Measurements from ENCODE around the gene EFNA3. TPM values are rescaled to one million over a fixed set of nuclear protein-coding genes. Genes with fewer than 3 reads are reported as not detected.

Gene EFNA3
- total RNA-seq, 4 donors from 2014 or later = 0.91 to 1.7 (median 1.7) TPM; not detected in 1

GRCh38 chr1:155032886-155033285, 45.8 kb upstream of the EFNA3 start:
- no peaks in the 10 kb centered on the region for H3K36me3 ChIP-seq
- no peak for TF ChIP-seq POLR2AphosphoS5 (IDR thresholded peaks at IDR 0.05)
- no peak for TF ChIP-seq CTCF (IDR thresholded peaks at IDR 0.05)
- no peak for TF ChIP-seq EP300 (IDR thresholded peaks at IDR 0.05)
- no peak for TF ChIP-seq POLR2A (IDR thresholded peaks at IDR 0.05; ENCODE audit: low read depth)
- intact Hi-C loops (cut with DNase I) = no loop called here
- H3K9me3 ChIP-seq = no peaks in the 10 kb centered on the region
- peaks cover 0 to 3% (median 0%) of the 10 kb centered on the region in 4 donors for H3K4me1 ChIP-seq
- no peak overlapping the region for H3K4me3 ChIP-seq
- WGBS = 96% methylated on average over 10 of the region's 12 CpGs
- no peaks in the 10 kb centered on the region for H3K27me3 ChIP-seq
- H3K27ac ChIP-seq (replicated peaks in 1 of 4) = no peak overlapping the region
- no peak for DNase-seq (ENCODE audit: extremely low spot score)

- no peak for DNase-seq (ENCODE audit: extremely low spot score)
- Histone ChIP-seq H3K4me3 (no peak within 1 kb of the TSS), H3K36me3 (no peaks in the 10 kb centered on the region), H3K4me1 (peaks cover 0 to 5% (median 3%) of the 10 kb centered on the region in 4 donors), H3K27me3 (no peaks in the 10 kb centered on the region), H3K9me3 (no peaks in the 10 kb centered on the region), H3K27ac (replicated peaks in 1 of 4) (no peak within 1 kb of the TSS)
- TF ChIP-seq POLR2AphosphoS5 (IDR thresholded peaks at IDR 0.05) (no peak), CTCF (IDR thresholded peaks at IDR 0.05) (no peak), EP300 (IDR thresholded peaks at IDR 0.05) (no peak), POLR2A (IDR thresholded peaks at IDR 0.05; ENCODE audit: low read depth) (no peak)
- intact Hi-C loops (cut with DNase I) = no loop called here
- WGBS = 98% methylated on average over 9 of the region's 9 CpGs
Measured at GRCh38 chr1:155033524-155033923, 45.1 kb upstream of the EFNA3 start, which contains the start of the genes DCST1 and DCST2. Gene DCST1 (plus strand): TSS chr1:155033824. CDS start chr1:155034037, 213 bp downstream. Gene DCST2 (minus strand): TSS chr1:155033781. CDS start chr1:155033701, 80 bp downstream.

- no peak overlapping the region for H3K27ac ChIP-seq (replicated peaks in 1 of 4)
- DNase-seq (ENCODE audit: extremely low spot score) = no peak
- intact Hi-C loops (cut with DNase I) = no loop called here
- H3K36me3 ChIP-seq = no peaks in the 10 kb centered on the region
- H3K4me3 ChIP-seq = no peak overlapping the region
- 82% methylated on average over 18 of the region's 20 CpGs for WGBS
- no peak for TF ChIP-seq EP300 (IDR thresholded peaks at IDR 0.05)
- TF ChIP-seq POLR2A (IDR thresholded peaks at IDR 0.05; ENCODE audit: low read depth) = no peak
- no peak for TF ChIP-seq POLR2AphosphoS5 (IDR thresholded peaks at IDR 0.05)
- TF ChIP-seq CTCF (IDR thresholded peaks at IDR 0.05) = no peak
- H3K4me1 ChIP-seq = peaks cover 4 to 13% (median 11%) of the 10 kb centered on the region in 4 donors
- no peaks in the 10 kb centered on the region for H3K27me3 ChIP-seq
- H3K9me3 ChIP-seq = no peaks in the 10 kb centered on the region
Measured at GRCh38 chr1:155034318-155035208, 44.1 kb upstream of the EFNA3 start.

GRCh38 chr1:155035936-155036335, 42.7 kb upstream of the EFNA3 start:
- WGBS = 70% methylated on average over 2 of the region's 2 CpGs
- H3K9me3 ChIP-seq = no peaks in the 10 kb centered on the region
- TF ChIP-seq EP300 (IDR thresholded peaks at IDR 0.05) = no peak
- no peak for TF ChIP-seq POLR2A (IDR thresholded peaks at IDR 0.05; ENCODE audit: low read depth)
- no peak for TF ChIP-seq CTCF (IDR thresholded peaks at IDR 0.05)
- TF ChIP-seq POLR2AphosphoS5 (IDR thresholded peaks at IDR 0.05) = no peak
- intact Hi-C loops (cut with DNase I) = no loop called here
- H3K4me3 ChIP-seq = no peak overlapping the region
- no peak overlapping the region for H3K27ac ChIP-seq (replicated peaks in 1 of 4)
- H3K36me3 ChIP-seq = no peaks in the 10 kb centered on the region
- H3K4me1 ChIP-seq = peaks cover 4 to 13% (median 11%) of the 10 kb centered on the region in 4 donors
- no peaks in the 10 kb centered on the region for H3K27me3 ChIP-seq
- DNase-seq (ENCODE audit: extremely low spot score) = no peak

Measured in esophagus muscularis mucosa (tissue), 4 donors.